RWPE1 (cell line): ENCODE data around the gene SLC38A10.

Experiments used
- CTCF ChIA-PET: fragments of 350-600 bp; sonication (Branson Sonifier 250); formaldehyde crosslinking; extraction: SDS; loops from one replicate; lab custom pipeline; 2021; lab: Yijun Ruan, JAX
- POLR2A ChIA-PET: fragments of 400-600 bp; formaldehyde crosslinking; extraction: SDS; loops from one replicate; lab custom pipeline; 2020; ENCODE audit warnings: antibody characterized with exemption; ENCODE audit not compliant: low non-redundant PET; lab: Yijun Ruan, JAX
- DNase-seq: peaks from one replicate; pipeline ENCODE4 v3.0.0; 2012; ENCODE audit warnings: low spot score
- H3K27ac ChIP-seq: fragments of 450-650 bp; 2 replicates; pipeline ENCODE4 v1.5.1; 2017
- TF ChIP-seq, protein P1 (sequence below): fragments of 450-650 bp; conservative IDR thresholded peaks from 2 replicates; pipeline ENCODE4 v1.5.1; 2017; ENCODE audit warnings: low read depth, mild to moderate bottlenecking

SLC38A10 gene

DNA sequence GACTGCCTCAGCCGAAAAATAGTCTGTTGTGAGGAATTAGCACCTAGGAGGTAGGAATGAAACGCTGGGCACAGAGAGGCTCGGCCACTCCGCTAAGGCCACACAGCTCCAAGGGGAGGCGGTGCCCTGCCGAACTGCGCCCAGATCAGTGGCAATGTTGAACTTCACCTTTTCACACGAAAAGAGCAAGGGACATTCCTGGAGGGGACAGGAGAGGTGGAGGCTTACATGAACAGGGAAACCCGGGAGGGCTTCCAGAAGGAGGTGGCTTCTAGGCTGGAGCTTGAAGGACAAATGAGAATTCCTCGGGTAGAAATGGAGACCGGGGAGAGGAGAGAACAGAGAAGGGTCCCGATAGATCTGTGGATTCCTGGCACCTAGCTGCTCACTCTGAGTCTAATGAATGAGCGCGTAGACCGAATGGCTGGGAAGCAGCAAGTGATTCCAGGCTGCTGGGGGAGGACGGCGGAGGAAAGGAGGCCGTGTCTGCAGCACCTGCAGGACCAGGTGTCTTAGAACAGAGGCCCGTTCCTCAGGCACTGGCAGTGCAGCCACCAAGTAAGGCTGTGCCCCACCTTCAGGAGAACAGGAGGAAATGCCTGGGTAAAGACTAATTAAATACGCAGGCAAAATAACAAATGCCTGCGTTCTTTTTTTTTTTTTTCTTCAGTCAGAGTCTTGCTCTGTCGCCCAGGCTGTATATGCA is 722 bp upstream of the SLC38A10 start:
- ChIA-PET CTCF (interaction anchor here (0.6 to 1.4 kb wide), 8 partner anchors 14 to 160 kb away, joined by 3 to 7 read pairs (median 4); no protein-coding TSS in a partner anchor), POLR2A (interaction anchor here (0.7 to 0.8 kb wide), 2 partner anchors 10 to 203 kb away, joined by 4 to 5 read pairs; no protein-coding TSS in a partner anchor)
- peak overlapping the region; percentile 90 for H3K27ac ChIP-seq
- TF ChIP-seq, protein P1, sequence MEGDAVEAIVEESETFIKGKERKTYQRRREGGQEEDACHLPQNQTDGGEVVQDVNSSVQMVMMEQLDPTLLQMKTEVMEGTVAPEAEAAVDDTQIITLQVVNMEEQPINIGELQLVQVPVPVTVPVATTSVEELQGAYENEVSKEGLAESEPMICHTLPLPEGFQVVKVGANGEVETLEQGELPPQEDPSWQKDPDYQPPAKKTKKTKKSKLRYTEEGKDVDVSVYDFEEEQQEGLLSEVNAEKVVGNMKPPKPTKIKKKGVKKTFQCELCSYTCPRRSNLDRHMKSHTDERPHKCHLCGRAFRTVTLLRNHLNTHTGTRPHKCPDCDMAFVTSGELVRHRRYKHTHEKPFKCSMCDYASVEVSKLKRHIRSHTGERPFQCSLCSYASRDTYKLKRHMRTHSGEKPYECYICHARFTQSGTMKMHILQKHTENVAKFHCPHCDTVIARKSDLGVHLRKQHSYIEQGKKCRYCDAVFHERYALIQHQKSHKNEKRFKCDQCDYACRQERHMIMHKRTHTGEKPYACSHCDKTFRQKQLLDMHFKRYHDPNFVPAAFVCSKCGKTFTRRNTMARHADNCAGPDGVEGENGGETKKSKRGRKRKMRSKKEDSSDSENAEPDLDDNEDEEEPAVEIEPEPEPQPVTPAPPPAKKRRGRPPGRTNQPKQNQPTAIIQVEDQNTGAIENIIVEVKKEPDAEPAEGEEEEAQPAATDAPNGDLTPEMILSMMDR = peak; percentile 71
- DNase-seq = peak; percentile 85

- ChIA-PET CTCF (interaction anchor here (0.7 kb wide), 1 partner anchor 315 kb away, joined by 4 read pairs; no protein-coding TSS in a partner anchor), POLR2A (interaction anchor here (0.7 to 0.8 kb wide), 2 partner anchors 11 to 204 kb away, joined by 4 to 5 read pairs; no protein-coding TSS in a partner anchor)
- peak overlapping the region; percentile 90 for H3K27ac ChIP-seq
- TF ChIP-seq, protein P1 = no peak
- DNase-seq = peak; percentile 30
Observed at GRCh38 chr17:81294512-81295030, 536 bp downstream of the SLC38A10 start.

DNA sequence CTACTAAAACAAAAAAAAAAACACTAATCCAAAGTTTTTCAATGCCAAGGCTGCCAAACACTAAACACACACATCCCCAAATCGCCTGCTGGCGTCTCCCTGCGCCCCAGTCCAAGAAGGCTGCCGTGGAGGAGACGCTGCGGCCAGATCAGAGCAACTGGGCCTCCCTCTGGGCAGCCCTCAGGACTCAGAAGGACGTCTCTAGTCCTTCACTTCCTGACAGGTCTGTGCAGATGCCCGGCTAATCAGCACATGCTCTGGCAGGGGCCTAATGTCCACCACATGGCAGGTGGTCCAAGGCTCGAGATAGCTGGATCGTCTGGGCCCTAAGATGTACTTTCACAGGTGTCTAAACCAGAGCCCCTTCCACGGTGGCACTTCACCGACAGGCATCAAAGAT is 2.7 kb downstream of the SLC38A10 start:
- peak overlapping the region; percentile 69 for H3K27ac ChIP-seq
- POLR2A ChIA-PET = interaction anchor here (0.7 kb wide), 1 partner anchor 53 kb away, joined by 3 read pairs; no protein-coding TSS in a partner anchor
- CTCF ChIA-PET = interaction anchor here (0.6 to 1.0 kb wide), 6 partner anchors 13 to 130 kb away, joined by 3 to 5 read pairs (median 3); no protein-coding TSS in a partner anchor

DNA sequence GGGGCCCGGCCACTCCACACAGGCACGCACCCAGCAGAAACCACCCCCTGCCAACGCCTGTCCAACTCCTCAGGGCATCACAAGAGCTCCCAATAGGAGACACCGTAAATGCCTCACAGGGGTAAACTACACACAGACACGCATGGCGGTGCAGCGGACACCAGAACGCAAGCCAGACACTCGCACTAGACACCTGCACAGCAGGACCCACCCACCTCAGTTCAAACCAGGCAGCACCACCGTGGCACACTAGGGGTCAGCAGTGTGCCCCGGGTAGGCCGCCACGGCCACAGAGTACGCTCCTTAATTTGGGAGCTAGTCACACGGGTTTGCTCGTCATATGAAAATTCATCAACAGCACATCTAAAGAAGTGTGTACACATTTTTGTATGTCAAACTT is 3.4 kb downstream of the SLC38A10 start:
- ChIA-PET CTCF (interaction anchor here (0.6 to 0.8 kb wide), 4 partner anchors 18 to 103 kb away, joined by 3 read pairs; no protein-coding TSS in a partner anchor), POLR2A (interaction anchor here (0.5 kb wide), 1 partner anchor 51 kb away, joined by 3 read pairs; no protein-coding TSS in a partner anchor)
- peak overlapping the region; percentile 69 for H3K27ac ChIP-seq
- TF ChIP-seq, protein P1 = peak; percentile 68
- peak; percentile 46 for DNase-seq

More for the DNA sequence above, 2.7 kb downstream of the SLC38A10 start:
- TF ChIP-seq, protein P1 = no peak
- no peak for DNase-seq

DNA sequence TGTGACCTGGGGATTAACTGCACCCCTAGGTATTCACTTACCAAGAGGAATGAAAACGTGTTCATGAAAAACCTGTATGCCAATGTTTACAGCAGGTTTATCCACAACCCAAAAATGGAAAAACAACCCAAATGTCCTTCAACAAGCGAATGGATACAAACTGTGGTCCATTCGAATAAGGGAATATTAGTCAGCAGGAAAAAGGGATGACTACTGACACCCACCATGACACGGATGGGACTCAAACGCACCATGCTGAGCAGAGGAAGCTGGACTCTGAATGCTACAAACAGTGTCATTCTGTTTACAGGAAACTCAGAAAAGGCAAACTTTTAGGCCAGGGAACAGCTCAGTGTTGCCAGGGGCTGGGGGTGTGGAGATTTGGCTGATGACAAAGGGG is 4.9 kb downstream of the SLC38A10 start:
- ChIA-PET POLR2A (no interaction called here), CTCF (interaction anchor here (0.6 to 0.7 kb wide), 3 partner anchors 19 to 190 kb away, joined by 3 to 4 read pairs (median 3); no protein-coding TSS in a partner anchor)
- no peak overlapping the region for H3K27ac ChIP-seq
- TF ChIP-seq, protein P1 = no peak
- no peak for DNase-seq

DNA sequence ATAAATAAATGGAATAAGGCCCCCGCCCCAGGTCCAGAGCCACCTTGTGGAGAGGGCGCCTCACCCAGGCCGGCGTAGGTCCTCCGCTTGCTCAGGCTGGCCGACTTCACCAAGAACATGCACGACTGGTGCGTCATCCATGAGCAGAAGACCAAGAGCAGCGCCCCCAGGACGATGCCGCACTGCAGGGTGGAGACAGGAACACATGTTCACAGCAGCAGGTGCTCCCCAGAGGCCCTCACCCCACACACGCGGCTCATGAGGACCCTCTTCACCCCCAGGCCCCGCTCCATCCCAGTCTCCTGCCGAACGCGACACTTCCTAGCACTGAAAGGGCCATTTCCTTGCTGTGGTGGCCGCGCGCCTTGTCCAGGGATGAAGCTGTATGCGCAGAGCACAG is 5.5 kb downstream of the SLC38A10 start:
- no peak for DNase-seq
- CTCF ChIA-PET = interaction anchor here (0.7 to 0.9 kb wide), 2 partner anchors 190 to 195 kb away, joined by 3 to 4 read pairs; no protein-coding TSS in a partner anchor
- POLR2A ChIA-PET = no interaction called here

More for the DNA sequence above, 5.5 kb downstream of the SLC38A10 start:
- TF ChIP-seq, protein P1 = no peak
- H3K27ac ChIP-seq = peak overlapping the region; percentile 47
